A673 (cell line): ENCODE results near the gene INPP4B.
"Not testable (repeated sequence)": the region's sequence is repeated elsewhere in the genome, so short reads cannot be mapped to it uniquely, and the experiment has no call there.

Source experiments
- CTCF ChIP-seq: fragments of 300-800, 200-600 bp; sonication (generic); conservative IDR thresholded peaks from 2 replicates; pipeline ENCODE4 v1.5.1; 2017; ENCODE audit warnings: low read depth, mild to moderate bottlenecking, antibody characterized with exemption, low read length, moderate library complexity, mixed read lengths
- EZH2 ChIP-seq: fragments of 200-600 bp; sonication (generic); IDR thresholded peaks from 2 replicates; pipeline ENCODE4 v1.6.1; 2017; ENCODE audit warnings: borderline replicate concordance, low read depth, mild to moderate bottlenecking, mixed read lengths, antibody characterized with exemption, low read length; ENCODE audit not compliant: poor library complexity, severe bottlenecking

DNA sequence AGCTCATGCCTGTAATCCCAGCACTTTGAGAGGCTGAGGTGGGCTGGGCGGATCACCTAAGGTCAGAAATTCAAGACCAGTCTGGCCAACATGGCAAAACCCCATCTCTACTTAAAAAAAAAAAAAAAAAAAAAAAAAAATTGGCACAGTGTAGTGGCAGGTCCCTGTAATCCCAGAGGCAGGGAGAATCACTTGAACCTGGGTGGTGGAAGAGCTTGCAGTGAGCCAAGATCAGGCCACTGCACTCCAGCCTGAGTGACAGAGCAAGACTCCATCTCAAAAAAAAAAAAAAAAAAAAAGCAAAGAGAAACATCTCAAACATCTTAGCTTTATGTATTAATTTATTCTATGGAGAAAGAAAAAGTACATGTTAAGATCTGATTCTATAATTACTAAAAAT lies 201.5 kb downstream of the INPP4B start:
- not testable (repeated sequence) for TF ChIP-seq CTCF, EZH2
